Suprapubic skin (tissue), 3 donors: ENCODE results near the gene CPNE2.

Experiments
- EP300 ChIP-seq: sonication (generic); formaldehyde crosslinking; IDR thresholded peaks from one replicate; pipeline ENCODE4 v1.6.1; 2017; ENCODE audit warnings: antibody characterized with exemption
- TF ChIP-seq, protein P1 (sequence below), 2 donors: fragments of 200-600 bp in 1 of 2; fragments of 450-650 bp in 1 of 2; sonication (generic) in 1 of 2; IDR thresholded peaks; one replicate each; pipeline ENCODE4 v1.5.1; 2016 to 2019; ENCODE audit warnings: antibody characterized with exemption in 2 of 2, mild to moderate bottlenecking in 1 of 2, moderate library complexity in 1 of 2

DNA sequence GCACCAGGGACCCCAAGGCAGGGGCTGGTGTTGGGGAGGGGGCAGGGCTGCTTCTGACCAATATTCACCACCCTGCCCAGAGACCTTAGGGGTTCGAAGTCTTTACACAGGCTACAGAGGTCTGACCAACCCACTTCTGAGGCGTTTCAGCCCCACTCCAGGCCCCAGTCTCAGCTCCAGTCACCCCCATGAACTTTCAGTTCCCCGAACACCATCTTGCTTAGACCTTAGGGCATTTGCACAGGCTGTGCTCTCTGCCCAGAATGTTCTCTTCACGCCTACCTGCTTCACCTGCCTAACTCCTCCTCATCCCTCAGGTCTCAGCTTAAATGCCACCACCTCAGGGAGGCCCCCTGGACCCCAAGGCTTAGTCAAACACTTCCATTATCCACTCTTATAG, 25.8 kb upstream of the CPNE2 start:
- TF ChIP-seq, protein P1, sequence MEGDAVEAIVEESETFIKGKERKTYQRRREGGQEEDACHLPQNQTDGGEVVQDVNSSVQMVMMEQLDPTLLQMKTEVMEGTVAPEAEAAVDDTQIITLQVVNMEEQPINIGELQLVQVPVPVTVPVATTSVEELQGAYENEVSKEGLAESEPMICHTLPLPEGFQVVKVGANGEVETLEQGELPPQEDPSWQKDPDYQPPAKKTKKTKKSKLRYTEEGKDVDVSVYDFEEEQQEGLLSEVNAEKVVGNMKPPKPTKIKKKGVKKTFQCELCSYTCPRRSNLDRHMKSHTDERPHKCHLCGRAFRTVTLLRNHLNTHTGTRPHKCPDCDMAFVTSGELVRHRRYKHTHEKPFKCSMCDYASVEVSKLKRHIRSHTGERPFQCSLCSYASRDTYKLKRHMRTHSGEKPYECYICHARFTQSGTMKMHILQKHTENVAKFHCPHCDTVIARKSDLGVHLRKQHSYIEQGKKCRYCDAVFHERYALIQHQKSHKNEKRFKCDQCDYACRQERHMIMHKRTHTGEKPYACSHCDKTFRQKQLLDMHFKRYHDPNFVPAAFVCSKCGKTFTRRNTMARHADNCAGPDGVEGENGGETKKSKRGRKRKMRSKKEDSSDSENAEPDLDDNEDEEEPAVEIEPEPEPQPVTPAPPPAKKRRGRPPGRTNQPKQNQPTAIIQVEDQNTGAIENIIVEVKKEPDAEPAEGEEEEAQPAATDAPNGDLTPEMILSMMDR (IDR thresholded peaks at IDR 0.05): no peak
- no peak for TF ChIP-seq EP300
